Large intestine (tissue), 1 donor: ENCODE measurements around the gene CFAP47. TPM values are rescaled to one million over a fixed set of nuclear protein-coding genes. Genes with fewer than 3 reads are reported as not detected.

Experiments
- polyA plus RNA-seq: library from polyadenylated mRNA; unstranded; fragments of 120-200 nt; gene quantifications from one replicate; pipeline ENCODE4 v1.2.1, GENCODE V29; 2013

CFAP47 gene
- polyA plus RNA-seq, 1 donor: 0.04 TPM

Other genes starting within 250 kb of the CFAP47 start
- gene MAGEB16, start 121.4 kb upstream of the CFAP47 start, polyA plus RNA-seq: not detected